Suprapubic skin (tissue), 4 donors: ENCODE results near the gene TMEM186.

ENCODE experiments used
- CTCF ChIP-seq, 2 donors: fragments of 200-600 bp in 1 of 2; fragments of 450-650 bp in 1 of 2; sonication (generic) in 1 of 2; IDR thresholded peaks; one replicate each; pipeline ENCODE4 v1.5.1; 2016 to 2019; ENCODE audit warnings: antibody characterized with exemption in 2 of 2, mild to moderate bottlenecking in 1 of 2, moderate library complexity in 1 of 2
- EP300 ChIP-seq: sonication (generic); formaldehyde crosslinking; IDR thresholded peaks from one replicate; pipeline ENCODE4 v1.6.1; 2017; ENCODE audit warnings: antibody characterized with exemption
- POLR2A ChIP-seq, 2 donors: fragments of 450-650 bp; IDR thresholded peaks; one replicate each; pipeline ENCODE4 v1.6.1; 2017; ENCODE audit warnings: antibody characterized with exemption in 2 of 2, mild to moderate bottlenecking in 2 of 2, moderate library complexity in 2 of 2
- POLR2AphosphoS5 ChIP-seq, 3 donors: sonication (generic); formaldehyde crosslinking; IDR thresholded peaks; one replicate each; pipeline ENCODE4 v1.6.1; 2017; ENCODE audit warnings: antibody characterized with exemption in 3 of 3

GRCh38 chr16:8847145-8847544 is 49.7 kb upstream of the TMEM186 start:
- no peak for TF ChIP-seq CTCF (IDR thresholded peaks at IDR 0.05)
- no peak for TF ChIP-seq POLR2AphosphoS5 (IDR thresholded peaks at IDR 0.05)
- no peak for TF ChIP-seq EP300
- TF ChIP-seq POLR2A (IDR thresholded peaks at IDR 0.05), result no peak
